ENCODE results near the gene SOX10. TPM values are rescaled to one million over a fixed set of nuclear protein-coding genes. Genes with fewer than 3 reads are reported as not detected.
A peak's percentile ranks its signal among the peaks of the same experiment; 100 is the strongest.

The SOX10 gene
- total and polyA plus RNA-seq, 4 donors: 0.08 to 5.9 (median 2.6) TPM; not detected in 1

DNA sequence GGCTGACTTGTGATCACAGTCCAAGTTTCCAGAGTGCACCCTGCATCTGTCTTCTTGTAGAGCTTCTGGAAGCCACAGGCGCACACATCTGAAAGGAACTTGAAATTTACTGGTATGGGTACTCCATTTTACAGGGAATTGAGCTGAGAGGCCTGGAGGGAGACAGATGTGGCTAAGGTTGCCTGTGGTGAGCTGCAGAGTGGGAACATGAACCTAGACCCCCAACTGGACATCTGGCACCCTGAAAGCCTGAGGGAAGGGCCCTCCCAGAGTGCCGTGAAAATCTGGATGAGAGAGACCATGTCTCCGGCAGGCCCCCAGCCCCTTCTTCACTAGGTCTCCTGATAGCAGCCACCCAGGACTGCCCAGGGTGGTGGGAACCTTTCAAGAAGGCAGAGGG lies 22.6 kb upstream of the SOX10 start:
- DNase-seq (no peak), ATAC-seq (ENCODE audit: low FRiP score) (peak; percentile 44)
- intact Hi-C loops (cut with DNase I): no loop called here
- Histone ChIP-seq H3K36me3 (ENCODE audit: control insufficient read depth in 1 of 2, insufficient read depth in 2 of 2, low read length in 1 of 2) (no peaks in the 10 kb centered on the region), H3K27me3 (ENCODE audit: control insufficient read depth in 1 of 2, insufficient read depth in 2 of 2, low read length in 1 of 2) (no peaks in the 10 kb centered on the region), H3K4me1 (ENCODE audit: control insufficient read depth in 1 of 2, insufficient read depth in 2 of 2, low read length in 2 of 2) (no peaks in the 10 kb centered on the region), H3K9me3 (ENCODE audit: control insufficient read depth, low read length) (no peaks in the 10 kb centered on the region), H3K4me3 (ENCODE audit: low read length in 2 of 2) (no peak overlapping the region), H3K27ac (ENCODE audit: low read depth in 1 of 2, low read length in 2 of 2) (no peak overlapping the region)
- 89 to 95% methylated on average over 3 of the region's 3 CpGs for WGBS, 2 donors

DNA sequence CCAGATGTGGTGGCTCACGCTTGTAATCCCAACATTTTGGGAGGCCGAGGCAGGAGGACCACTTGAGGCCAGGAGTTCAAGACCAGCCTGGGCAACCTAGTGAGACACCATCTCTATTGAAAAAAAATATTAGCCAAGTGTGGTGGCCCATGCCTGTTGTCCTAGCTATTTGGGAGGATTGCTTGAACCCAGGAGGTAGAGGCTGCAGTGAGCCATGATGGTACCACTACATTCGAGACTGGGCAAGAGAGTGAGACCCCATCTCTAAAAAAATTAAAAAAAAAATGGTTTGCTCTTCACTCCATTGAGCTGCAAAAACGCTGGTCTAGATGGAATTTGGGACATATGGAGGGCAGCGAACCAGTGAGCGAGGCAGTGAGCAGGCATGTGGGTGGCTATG lies 21.6 kb upstream of the SOX10 start:
- H3K36me3 ChIP-seq (ENCODE audit: control insufficient read depth in 1 of 2, insufficient read depth in 2 of 2, low read length in 1 of 2): no peaks in the 10 kb centered on the region
- no peak overlapping the region for H3K4me3 ChIP-seq (ENCODE audit: low read length in 2 of 2)
- no peaks in the 10 kb centered on the region for H3K4me1 ChIP-seq (ENCODE audit: control insufficient read depth in 1 of 2, insufficient read depth in 2 of 2, low read length in 2 of 2)
- H3K9me3 ChIP-seq (ENCODE audit: control insufficient read depth, low read length): no peaks in the 10 kb centered on the region
- DNase-seq (no peak), ATAC-seq (ENCODE audit: low FRiP score) (no peak)
- intact Hi-C loops (cut with DNase I): no loop called here
- no peaks in the 10 kb centered on the region for H3K27me3 ChIP-seq (ENCODE audit: control insufficient read depth in 1 of 2, insufficient read depth in 2 of 2, low read length in 1 of 2)
- WGBS, 2 donors: 92% methylated on average over 6 of the region's 6 CpGs
- H3K27ac ChIP-seq (ENCODE audit: low read depth in 1 of 2, low read length in 2 of 2): no peak overlapping the region

- DNase-seq (no peak), ATAC-seq (ENCODE audit: low FRiP score) (no peak)
- intact Hi-C loops (cut with DNase I): no loop called here
- no peaks in the 10 kb centered on the region for H3K9me3 ChIP-seq (ENCODE audit: control insufficient read depth, low read length)
- no peak overlapping the region for H3K27ac ChIP-seq (ENCODE audit: low read depth in 1 of 2, low read length in 2 of 2)
- no peaks in the 10 kb centered on the region for H3K4me1 ChIP-seq (ENCODE audit: control insufficient read depth in 1 of 2, insufficient read depth in 2 of 2, low read length in 2 of 2)
- no peaks in the 10 kb centered on the region for H3K27me3 ChIP-seq (ENCODE audit: control insufficient read depth in 1 of 2, insufficient read depth in 2 of 2, low read length in 1 of 2)
- WGBS, 2 donors: 53 to 57% methylated on average over 16 of the region's 16 CpGs
- no peak overlapping the region for H3K4me3 ChIP-seq (ENCODE audit: low read length in 2 of 2)
- H3K36me3 ChIP-seq (ENCODE audit: control insufficient read depth in 1 of 2, insufficient read depth in 2 of 2, low read length in 1 of 2): no peaks in the 10 kb centered on the region
Observed at GRCh38 chr22:37999640-38000272, 15.4 kb upstream of the SOX10 start.

- no peaks in the 10 kb centered on the region for H3K36me3 ChIP-seq (ENCODE audit: control insufficient read depth in 1 of 2, insufficient read depth in 2 of 2, low read length in 1 of 2)
- ATAC-seq (ENCODE audit: low FRiP score): no peak
- H3K9me3 ChIP-seq (ENCODE audit: control insufficient read depth, low read length): no peaks in the 10 kb centered on the region
- intact Hi-C loops (cut with DNase I): no loop called here
- H3K4me1 ChIP-seq (ENCODE audit: control insufficient read depth in 1 of 2, insufficient read depth in 2 of 2, low read length in 2 of 2): no peaks in the 10 kb centered on the region
- no peak overlapping the region for H3K27ac ChIP-seq (ENCODE audit: low read depth in 1 of 2, low read length in 2 of 2)
- no peak for DNase-seq
- H3K27me3 ChIP-seq (ENCODE audit: control insufficient read depth in 1 of 2, insufficient read depth in 2 of 2, low read length in 1 of 2): no peaks in the 10 kb centered on the region
- 81 to 82% methylated on average over 10 of the region's 10 CpGs for WGBS, 2 donors
- no peak overlapping the region for H3K4me3 ChIP-seq (ENCODE audit: low read length in 2 of 2)
Observed at GRCh38 chr22:37999236-37999635, 14.9 kb upstream of the SOX10 start.

DNA sequence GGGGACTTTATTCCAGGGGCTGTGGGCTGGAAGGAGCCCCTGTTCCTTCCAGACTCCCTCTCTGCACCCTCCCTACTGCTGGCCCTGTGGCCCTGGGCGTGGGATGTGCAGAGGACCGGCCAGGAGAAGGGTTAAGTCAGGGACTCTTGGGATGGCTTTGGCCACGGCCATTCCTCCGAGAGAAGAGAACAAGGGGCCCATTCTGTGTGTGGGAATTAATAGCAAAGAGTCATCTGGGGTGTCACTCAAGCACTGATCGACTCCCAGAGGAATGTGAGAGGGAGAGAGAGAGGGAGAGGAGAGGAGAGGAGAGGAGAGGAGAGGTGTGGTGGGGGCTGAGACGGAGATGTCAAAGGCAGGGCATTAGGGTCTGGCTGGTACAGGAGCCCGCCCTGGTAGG lies 14.2 kb upstream of the SOX10 start:
- DNase-seq (no peak), ATAC-seq (ENCODE audit: low FRiP score) (no peak)
- Histone ChIP-seq H3K9me3 (ENCODE audit: control insufficient read depth, low read length) (no peaks in the 10 kb centered on the region), H3K4me1 (ENCODE audit: control insufficient read depth in 1 of 2, insufficient read depth in 2 of 2, low read length in 2 of 2) (no peaks in the 10 kb centered on the region), H3K36me3 (ENCODE audit: control insufficient read depth in 1 of 2, insufficient read depth in 2 of 2, low read length in 1 of 2) (no peaks in the 10 kb centered on the region), H3K27ac (ENCODE audit: low read depth in 1 of 2, low read length in 2 of 2) (no peak overlapping the region), H3K4me3 (ENCODE audit: low read length in 2 of 2) (no peak overlapping the region), H3K27me3 (ENCODE audit: control insufficient read depth in 1 of 2, insufficient read depth in 2 of 2, low read length in 1 of 2) (no peaks in the 10 kb centered on the region)
- intact Hi-C loops (cut with DNase I): no loop called here
- 68 to 71% methylated on average over 7 of the region's 7 CpGs for WGBS, 2 donors

DNA sequence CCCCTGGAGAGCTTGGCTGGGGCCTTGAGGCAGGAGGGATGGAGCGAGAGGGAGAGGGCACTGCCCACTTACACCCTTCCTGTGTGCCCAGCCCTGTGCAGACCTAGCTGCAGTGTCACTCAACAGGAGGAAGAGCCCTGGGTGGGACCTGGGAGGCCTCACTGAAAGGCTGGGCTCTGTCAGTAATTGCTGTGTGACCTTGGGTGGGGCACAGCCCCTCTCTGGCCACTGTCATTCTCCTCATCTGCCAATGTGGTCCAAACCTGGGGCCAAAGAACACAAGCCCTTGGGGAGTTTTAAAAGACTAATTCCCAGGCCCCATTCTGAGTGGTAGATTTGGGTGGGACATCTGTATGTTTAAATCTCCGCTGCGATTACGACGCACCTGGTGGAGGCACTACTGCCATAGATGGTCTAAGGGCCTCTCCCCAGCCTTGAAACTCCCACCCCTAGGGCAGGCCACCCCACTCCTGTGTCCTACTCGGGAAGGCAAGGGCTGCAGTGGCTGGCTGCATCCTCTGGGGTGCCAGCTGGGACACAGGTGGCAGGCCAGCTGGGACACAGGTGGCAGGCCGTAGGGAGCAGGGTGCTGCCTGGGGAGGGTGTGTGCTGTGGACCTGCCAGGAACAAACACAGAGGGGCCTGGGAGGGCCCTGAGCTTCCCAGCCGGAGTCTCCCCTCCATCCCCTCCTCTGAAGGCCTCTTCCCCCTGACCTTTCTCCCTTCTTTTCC lies 12.3 kb upstream of the SOX10 start:
- H3K9me3 ChIP-seq (ENCODE audit: control insufficient read depth, low read length): no peaks in the 10 kb centered on the region
- DNase-seq (no peak), ATAC-seq (ENCODE audit: low FRiP score) (peak; percentile 13)
- WGBS, 2 donors: 89% methylated on average over 7 to 8 of the region's 8 CpGs
- no peak overlapping the region for H3K27ac ChIP-seq (ENCODE audit: low read depth in 1 of 2, low read length in 2 of 2)
- H3K36me3 ChIP-seq (ENCODE audit: control insufficient read depth in 1 of 2, insufficient read depth in 2 of 2, low read length in 1 of 2): no peaks in the 10 kb centered on the region
- intact Hi-C loops (cut with DNase I): no loop called here
- no peaks in the 10 kb centered on the region for H3K4me1 ChIP-seq (ENCODE audit: control insufficient read depth in 1 of 2, insufficient read depth in 2 of 2, low read length in 2 of 2)
- H3K27me3 ChIP-seq (ENCODE audit: control insufficient read depth in 1 of 2, insufficient read depth in 2 of 2, low read length in 1 of 2): no peaks in the 10 kb centered on the region
- no peak overlapping the region for H3K4me3 ChIP-seq (ENCODE audit: low read length in 2 of 2)

- intact Hi-C loops (cut with DNase I): no loop called here
- Histone ChIP-seq H3K4me3 (ENCODE audit: low read length in 2 of 2) (no peak overlapping the region), H3K27ac (ENCODE audit: low read depth in 1 of 2, low read length in 2 of 2) (no peak overlapping the region), H3K4me1 (ENCODE audit: control insufficient read depth in 1 of 2, insufficient read depth in 2 of 2, low read length in 2 of 2) (no peaks in the 10 kb centered on the region), H3K36me3 (ENCODE audit: control insufficient read depth in 1 of 2, insufficient read depth in 2 of 2, low read length in 1 of 2) (no peaks in the 10 kb centered on the region), H3K9me3 (ENCODE audit: control insufficient read depth, low read length) (no peaks in the 10 kb centered on the region), H3K27me3 (ENCODE audit: control insufficient read depth in 1 of 2, insufficient read depth in 2 of 2, low read length in 1 of 2) (no peaks in the 10 kb centered on the region)
- 60 to 61% methylated on average over 2 to 4 of the region's 4 CpGs for WGBS, 2 donors
- DNase-seq (no peak), ATAC-seq (ENCODE audit: low FRiP score) (no peak)
Observed at GRCh38 chr22:37996079-37996478, 11.7 kb upstream of the SOX10 start.

DNA sequence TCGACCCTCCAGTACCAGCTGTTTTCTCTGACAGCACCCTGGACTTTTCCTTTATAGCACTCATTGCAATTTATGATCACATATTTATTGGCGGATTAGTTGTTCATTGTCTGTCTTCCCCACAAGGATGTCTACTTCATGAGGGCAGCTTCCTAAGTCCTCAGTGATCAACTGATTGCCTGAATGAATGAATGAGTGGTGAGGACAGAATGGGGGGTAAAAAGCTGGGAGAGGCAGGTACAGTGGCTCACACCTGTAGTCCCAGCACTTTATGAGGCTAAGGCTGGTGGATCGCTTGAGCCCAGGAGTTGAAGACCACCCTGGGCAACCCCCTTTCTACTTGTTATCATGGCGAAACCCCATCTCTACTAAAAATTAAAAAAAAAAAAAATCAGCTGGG lies 11.1 kb upstream of the SOX10 start:
- intact Hi-C loops (cut with DNase I): no loop called here

DNA sequence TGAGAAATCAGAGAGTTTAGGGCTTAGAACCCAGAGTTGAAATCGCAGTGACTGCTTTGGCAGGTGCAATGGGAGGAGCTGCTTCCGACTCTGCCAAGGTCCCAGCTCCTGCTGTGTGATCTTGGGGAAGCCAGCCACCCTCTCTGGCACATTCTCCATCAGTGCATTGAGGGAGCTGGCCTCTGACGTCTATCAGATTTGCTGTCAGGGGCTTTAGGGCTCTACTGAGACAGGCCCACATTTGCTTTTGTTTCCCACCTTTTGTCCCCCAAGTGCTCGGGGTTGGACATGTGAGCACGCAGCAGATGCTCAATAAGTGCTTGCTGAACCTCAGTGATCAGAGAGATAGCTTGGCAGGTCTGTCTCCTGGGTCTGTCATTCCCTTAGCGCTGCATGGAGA lies 10.6 kb upstream of the SOX10 start:
- Histone ChIP-seq H3K27me3 (ENCODE audit: control insufficient read depth in 1 of 2, insufficient read depth in 2 of 2, low read length in 1 of 2) (no peaks in the 10 kb centered on the region), H3K27ac (ENCODE audit: low read depth in 1 of 2, low read length in 2 of 2) (no peak overlapping the region), H3K4me1 (ENCODE audit: control insufficient read depth in 1 of 2, insufficient read depth in 2 of 2, low read length in 2 of 2) (no peaks in the 10 kb centered on the region), H3K36me3 (ENCODE audit: control insufficient read depth in 1 of 2, insufficient read depth in 2 of 2, low read length in 1 of 2) (no peaks in the 10 kb centered on the region), H3K4me3 (ENCODE audit: low read length in 2 of 2) (no peak overlapping the region), H3K9me3 (ENCODE audit: control insufficient read depth, low read length) (no peaks in the 10 kb centered on the region)
- intact Hi-C loops (cut with DNase I): no loop called here
- WGBS, 2 donors: 90 to 92% methylated on average over 6 of the region's 6 CpGs
- no peak for DNase-seq
- ATAC-seq (ENCODE audit: low FRiP score): no peak

More for the DNA sequence above, 11.1 kb upstream of the SOX10 start:
- ATAC-seq (ENCODE audit: low FRiP score) (no peak), DNase-seq (no peak)
- Histone ChIP-seq H3K4me1 (ENCODE audit: control insufficient read depth in 1 of 2, insufficient read depth in 2 of 2, low read length in 2 of 2) (no peaks in the 10 kb centered on the region), H3K27ac (ENCODE audit: low read depth in 1 of 2, low read length in 2 of 2) (no peak overlapping the region), H3K36me3 (ENCODE audit: control insufficient read depth in 1 of 2, insufficient read depth in 2 of 2, low read length in 1 of 2) (no peaks in the 10 kb centered on the region), H3K9me3 (ENCODE audit: control insufficient read depth, low read length) (no peaks in the 10 kb centered on the region), H3K27me3 (ENCODE audit: control insufficient read depth in 1 of 2, insufficient read depth in 2 of 2, low read length in 1 of 2) (no peaks in the 10 kb centered on the region), H3K4me3 (ENCODE audit: low read length in 2 of 2) (no peak overlapping the region)
- 95 to 96% methylated on average over 4 of the region's 4 CpGs for WGBS, 2 donors
